Natural killer cell (primary cell): ENCODE data around the gene MYH8. TPM values are rescaled to one million over a fixed set of nuclear protein-coding genes. Genes with fewer than 3 reads are reported as not detected.

Experiments
- total RNA-seq, 4 donors: library from RNA; stranded (reverse); fragments of 120-200 nt in 1 of 4; gene quantifications; one replicate each; pipeline versions ENCODE4 v1.2.3 to v1.2.4, GENCODE V29; 2013 to 2022

MYH8 gene
- total RNA-seq, 3 donors from 2014 or later (not counting 1 experiment from before 2014, with no cell fraction given): not detected

Other genes with a start within 250 kb of the MYH8 start
- gene GAS7, start 223.3 kb downstream of the MYH8 start, total RNA-seq: 10 to 100 TPM; 70.7 to 89.1 (median 84.8) TPM
- not detected for gene MYH13, start 48.9 kb downstream of the MYH8 start, total RNA-seq
- not detected for gene MYH4, start 47.6 kb upstream of the MYH8 start, total RNA-seq
- gene MYH1, start 96.6 kb upstream of the MYH8 start, total RNA-seq: not detected
- gene MYH2, start 127.7 kb upstream of the MYH8 start, total RNA-seq: not detected
- 1 to 10 TPM; 4.3 to 6.6 (median 6.2) TPM for gene MYH3, start 235.4 kb upstream of the MYH8 start, total RNA-seq